Right renal cortex interstitium (tissue), 3 donors: ENCODE measurements around the gene HEBP2. TPM values are rescaled to one million over a fixed set of nuclear protein-coding genes. Genes with fewer than 3 reads are reported as not detected.

ENCODE experiments used
- DNase-seq, 3 donors: peaks; one replicate each; pipeline ENCODE4 v3.0.0-alpha.2; 2013; ENCODE audit warnings: low read depth in 3 of 3, low spot score in 2 of 3
- polyA plus RNA-seq, 3 donors: library from polyadenylated mRNA; unstranded; fragments of 120-200 nt; gene quantifications; one replicate each; pipeline ENCODE4 v1.2.1, GENCODE V29; 2013; ENCODE audit not compliant: insufficient read length in 3 of 3

Gene HEBP2
- polyA plus RNA-seq, 3 donors = 58.7 to 62.3 (median 60.2) TPM

DNA sequence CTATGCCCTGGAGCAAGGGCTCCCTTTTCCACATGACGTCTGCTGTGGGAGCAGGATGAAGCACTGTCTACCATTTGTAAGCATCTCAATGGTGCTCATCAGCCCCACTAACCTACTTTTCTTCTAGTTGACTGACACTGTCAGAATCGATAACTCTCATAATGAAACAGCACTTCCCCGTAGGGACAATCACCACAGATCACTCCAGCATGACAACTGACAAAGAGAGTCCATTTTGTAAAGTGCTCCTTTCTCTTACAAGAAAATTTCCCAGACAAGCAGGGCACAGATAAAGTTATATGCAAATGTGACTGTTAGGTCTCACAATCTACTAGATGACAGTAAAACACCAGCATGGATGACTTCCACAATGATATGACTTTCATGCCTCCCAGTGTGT, 46.4 kb downstream of the HEBP2 start:
- DNase-seq = no peak

DNA sequence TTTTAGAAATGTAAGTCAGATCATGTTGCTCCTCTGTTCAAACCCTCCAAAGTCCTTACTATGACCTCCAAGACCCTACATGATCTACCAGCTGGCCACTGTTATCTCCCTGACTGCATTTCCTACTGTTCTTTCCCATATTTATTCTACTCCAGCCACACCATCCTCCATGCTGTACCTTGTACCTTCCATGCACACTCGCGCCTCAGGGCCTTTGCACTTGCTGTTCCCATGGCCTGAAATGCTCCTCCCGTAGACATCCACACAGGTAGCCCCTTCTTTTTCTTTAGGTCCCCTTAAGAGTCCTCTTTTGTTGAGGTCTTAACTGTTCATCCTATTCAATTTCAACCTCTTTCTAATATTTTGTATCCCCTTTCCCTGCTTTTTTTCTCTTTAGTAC, 47.0 kb downstream of the HEBP2 start:
- no peak for DNase-seq

DNA sequence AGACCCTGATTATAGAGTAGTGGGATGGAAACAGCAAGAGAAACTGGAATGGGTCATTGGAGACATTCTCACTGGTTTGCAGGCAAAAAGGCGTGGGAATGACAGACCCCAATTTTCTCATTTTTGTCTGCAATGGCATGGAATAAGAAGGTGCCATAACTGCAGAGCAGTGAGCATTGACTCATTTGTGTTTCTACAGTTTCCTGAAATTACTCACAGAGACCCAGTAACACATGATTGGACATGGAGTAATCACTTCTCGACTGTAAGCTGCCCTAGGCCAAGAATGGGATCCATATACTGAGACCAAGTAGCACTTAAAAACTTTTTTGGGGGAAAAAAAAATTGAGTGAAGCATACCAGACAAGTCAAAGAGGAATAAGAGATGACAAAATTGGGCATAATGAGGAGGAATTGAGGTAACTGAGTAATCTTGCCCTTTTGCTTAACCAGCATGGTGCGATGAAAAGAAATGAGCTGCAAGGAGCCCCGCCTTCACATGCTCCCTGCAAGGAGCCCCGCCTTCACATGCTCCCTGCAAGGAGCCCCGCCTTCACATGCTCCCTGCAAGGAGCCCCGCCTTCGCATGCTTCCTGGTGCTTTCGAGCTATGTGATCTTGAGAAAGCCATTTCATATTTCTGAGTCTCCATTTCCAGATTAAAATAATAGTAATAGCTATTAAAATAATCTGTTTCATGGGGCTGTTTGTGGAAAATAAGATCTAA, 51.1 kb downstream of the HEBP2 start:
- DNase-seq = no peak

DNA sequence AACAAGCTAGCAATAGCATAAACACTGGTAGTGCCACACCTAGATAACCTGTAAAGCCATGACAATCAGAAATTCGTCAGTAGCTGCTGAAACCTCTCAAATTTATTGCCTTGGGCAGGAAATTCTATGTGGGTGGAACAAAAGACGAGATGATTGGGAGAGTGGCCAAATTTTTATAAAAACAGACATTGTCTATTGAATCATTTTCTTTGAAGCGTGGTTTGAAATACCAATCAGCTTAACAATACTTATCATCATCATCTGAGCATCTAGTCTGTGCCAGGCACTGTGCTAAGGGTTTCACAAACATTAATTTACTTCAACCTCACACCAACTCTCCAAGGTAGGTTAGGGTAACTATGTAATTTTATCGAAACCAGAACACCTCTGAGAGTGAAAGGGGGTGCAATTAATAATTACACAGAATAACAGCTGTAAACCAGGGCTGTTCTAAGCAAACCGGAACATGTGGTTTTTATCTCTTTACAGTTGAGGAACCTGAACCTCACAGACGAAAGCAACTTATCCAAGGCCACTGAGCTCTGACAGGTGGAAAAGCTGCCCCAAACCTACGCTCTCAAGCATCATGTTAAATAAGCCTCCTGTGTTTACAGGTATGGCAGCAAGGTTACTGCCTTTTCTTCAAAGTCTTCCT, 51.9 kb downstream of the HEBP2 start:
- no peak for DNase-seq

DNA sequence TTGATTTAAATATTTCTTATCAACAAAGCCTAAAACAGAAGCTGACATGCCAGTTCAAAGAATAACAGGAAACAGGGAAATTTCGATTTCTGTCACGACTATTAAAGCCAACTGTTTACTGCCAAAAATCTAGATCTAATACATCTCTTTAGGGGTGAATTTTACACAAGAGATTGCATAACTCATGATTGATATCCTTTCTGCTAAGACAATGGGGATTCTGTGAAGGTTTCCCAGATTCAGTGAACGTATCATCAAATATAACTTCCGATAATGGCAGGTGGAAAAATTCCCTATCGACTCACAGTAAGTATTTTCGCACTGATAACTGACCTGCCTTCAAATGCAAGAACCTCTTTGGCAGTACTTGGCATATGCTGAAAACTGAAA, 52.4 kb downstream of the HEBP2 start:
- no peak for DNase-seq

DNA sequence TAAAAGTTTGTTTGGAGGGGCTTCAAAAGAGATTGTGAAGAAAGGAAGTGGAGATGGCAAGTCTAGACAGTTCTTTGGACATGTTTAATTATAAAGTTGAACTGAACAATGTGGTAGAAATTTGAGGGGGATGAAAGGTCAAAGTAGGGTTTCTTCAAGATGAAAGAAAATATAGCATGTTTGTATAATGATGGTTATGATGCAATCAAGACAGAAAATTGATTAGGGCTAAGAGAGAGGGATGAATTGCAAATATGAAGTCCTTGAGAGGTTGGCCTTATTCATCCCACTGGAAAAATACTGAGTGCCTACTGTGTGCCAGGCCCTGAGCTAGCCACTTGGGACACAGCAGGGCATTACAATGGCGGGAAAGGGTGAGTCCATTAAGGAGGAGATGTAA, 57.6 kb downstream of the HEBP2 start:
- DNase-seq = no peak

DNA sequence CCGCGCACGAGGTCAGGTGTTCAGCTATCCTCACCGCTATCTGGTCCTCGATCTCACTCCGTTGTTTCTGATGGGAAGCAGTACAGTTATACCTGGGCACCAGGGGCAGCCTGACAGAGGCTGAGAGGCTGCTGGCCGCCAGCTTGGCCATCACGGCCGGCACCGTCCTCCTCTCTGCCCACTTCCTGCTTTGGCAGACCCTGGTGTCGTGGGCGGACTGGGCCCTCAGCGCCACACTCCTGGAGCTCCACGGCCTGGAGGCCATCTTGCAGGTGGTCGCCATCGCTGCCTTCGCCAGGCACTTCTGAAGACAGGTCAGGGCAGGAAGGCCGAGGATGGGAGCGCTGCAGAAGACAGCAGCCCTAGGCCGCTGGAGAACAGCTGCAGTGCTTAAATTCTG, 60.1 kb downstream of the HEBP2 start:
- no peak for DNase-seq

DNA sequence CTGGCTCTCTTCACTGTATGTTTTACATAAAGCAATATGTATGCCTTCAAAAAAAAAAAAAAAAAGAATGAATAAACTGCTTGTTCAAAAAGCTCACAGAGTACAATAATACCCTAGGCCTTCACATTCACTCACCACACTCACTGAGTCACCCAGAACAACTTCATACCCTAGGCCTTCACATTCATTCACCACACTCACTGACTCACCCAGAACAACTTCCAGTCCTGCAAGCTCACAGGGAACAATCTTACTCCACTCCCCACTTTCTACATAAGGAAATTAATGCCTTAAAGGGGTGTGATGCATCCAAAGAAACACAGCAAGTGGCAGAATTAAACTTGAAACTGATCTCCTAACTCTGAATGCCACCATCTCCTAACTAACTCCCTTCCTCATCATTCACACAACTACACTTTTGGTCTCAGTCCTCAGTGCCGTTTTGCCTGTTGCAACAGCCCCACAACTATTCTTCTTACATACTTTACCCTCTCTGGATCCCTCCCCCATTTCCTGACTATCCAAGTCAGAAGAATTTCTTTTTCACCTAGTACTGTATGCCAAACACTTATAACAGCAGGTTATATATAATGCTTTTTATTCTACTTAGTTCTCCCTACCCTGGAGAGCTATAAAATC, 61.1 kb downstream of the HEBP2 start:
- DNase-seq = no peak

DNA sequence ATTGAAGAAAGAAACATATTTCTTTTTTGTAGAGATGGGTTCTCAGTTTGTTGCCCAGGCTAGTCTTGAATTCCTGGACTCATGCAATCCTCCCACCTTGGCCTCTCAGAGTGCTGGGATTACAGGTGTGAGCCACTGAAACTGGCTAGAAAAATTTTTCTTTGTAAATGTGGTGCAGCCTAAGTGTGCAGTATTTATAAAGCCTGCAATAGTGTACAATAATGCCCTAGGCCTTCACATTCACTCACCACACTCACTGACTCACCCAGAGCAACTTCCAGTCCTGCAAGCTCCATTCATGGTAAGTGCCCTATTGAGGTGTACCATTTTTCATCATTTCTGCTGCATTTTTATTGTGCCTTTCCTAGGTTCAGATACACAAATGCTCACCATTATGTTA, 63.9 kb downstream of the HEBP2 start:
- no peak for DNase-seq

DNA sequence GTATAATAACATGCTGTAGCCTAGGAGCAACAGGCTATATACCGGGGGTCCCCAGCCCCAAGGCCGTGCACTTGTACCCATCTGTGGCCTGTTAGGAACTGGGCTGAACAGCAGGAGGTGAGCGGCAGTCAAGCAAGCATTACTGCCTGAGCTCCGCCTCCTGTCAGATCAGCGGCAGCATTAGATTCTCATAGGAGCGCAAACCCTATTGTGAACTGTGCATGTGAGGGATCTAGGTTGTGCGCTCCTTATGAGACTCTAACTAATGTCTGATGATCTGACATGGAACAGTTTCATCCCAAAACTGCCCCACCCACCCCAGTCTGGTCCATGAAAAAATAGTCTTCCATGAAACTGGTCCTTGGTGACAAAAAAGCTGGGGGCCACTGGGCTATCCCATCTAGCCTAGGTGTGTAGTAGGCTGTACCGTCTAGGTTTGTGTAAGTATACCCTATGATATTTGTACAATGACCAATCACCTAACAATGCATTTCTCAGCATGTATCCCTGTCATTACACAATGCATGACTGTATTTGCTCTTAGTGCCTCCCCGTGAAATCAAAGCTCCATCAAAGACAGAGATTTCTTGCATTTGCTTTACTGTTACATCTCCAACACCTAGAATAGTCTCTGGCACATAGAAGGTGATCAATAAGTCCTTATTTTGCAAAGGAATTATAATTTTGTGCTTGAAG, 64.4 kb downstream of the HEBP2 start:
- no peak for DNase-seq

Other genes with a start within 250 kb of the HEBP2 start
- gene ARFGEF3, start 242.3 kb upstream of the HEBP2 start, polyA plus RNA-seq = 1 to 10 TPM; 5.7 to 6.4 (median 6.2) TPM
- gene PBOV1, start 185.7 kb upstream of the HEBP2 start, polyA plus RNA-seq = under 1 TPM in 1 of 3 donors, not detected in 2; 0.10 TPM
- under 1 TPM in 1 of 3 donors, not detected in 2; 0.14 TPM for gene SMIM28, start 26.3 kb upstream of the HEBP2 start, polyA plus RNA-seq
- 10 to 100 TPM; 10.1 to 11.6 (median 10.8) TPM for gene NHSL1, start 95.3 kb downstream of the HEBP2 start, polyA plus RNA-seq